ENCODE data around the gene GLCCI1.

Gene GLCCI1

GRCh38 chr7:8112685-8113084, 144.1 kb downstream of the GLCCI1 start:
- Histone ChIP-seq H3K4me3 (ENCODE audit: low read length, poor library complexity, severe bottlenecking) (no peak overlapping the region), H2AFZ (ENCODE audit: low read length) (no peak overlapping the region), H3F3A (ENCODE audit: low read depth) (peaks cover 10% of the 10 kb centered on the region), H3K36me3 (ENCODE audit: insufficient read depth, low read length) (no peaks in the 10 kb centered on the region), H3K27me3 (ENCODE audit: insufficient read depth, low read length, poor library complexity, severe bottlenecking) (no peaks in the 10 kb centered on the region), H3K4me2 (ENCODE audit: low read depth, low read length, poor library complexity, severe bottlenecking) (no peak overlapping the region), H4K20me1 (ENCODE audit: insufficient read depth, low read length, poor library complexity, severe bottlenecking) (no peaks in the 10 kb centered on the region), H3K9ac (ENCODE audit: low read depth, low read length, poor library complexity, severe bottlenecking) (no peak overlapping the region), H3K9me3 (ENCODE audit: insufficient read depth, low read depth, low read length) (peaks cover 5% of the 10 kb centered on the region; the same call in 1 of the 2 replicates), H3K79me2 (ENCODE audit: insufficient read depth, low read length) (no peaks in the 10 kb centered on the region), H3K4me1 (ENCODE audit: insufficient read depth, low read length, poor library complexity, severe bottlenecking) (peaks cover 41% of the 10 kb centered on the region), H3K9me2 (replicated peaks; ENCODE audit: low read depth, low read length) (no peaks in the 10 kb centered on the region)
- TF ChIP-seq CTCF (conservative IDR thresholded peaks at IDR 0.05; ENCODE audit: low read length) (no peak), EZH2phosphoT487 (IDR thresholded peaks at IDR 0.05; ENCODE audit: borderline replicate concordance) (no peak)

- Histone ChIP-seq H3K27me3 (ENCODE audit: insufficient read depth, low read length, poor library complexity, severe bottlenecking) (no peaks in the 10 kb centered on the region), H3K36me3 (ENCODE audit: insufficient read depth, low read length) (no peaks in the 10 kb centered on the region), H3K9ac (ENCODE audit: low read depth, low read length, poor library complexity, severe bottlenecking) (no peak overlapping the region), H3K9me2 (replicated peaks; ENCODE audit: low read depth, low read length) (no peaks in the 10 kb centered on the region), H3F3A (ENCODE audit: low read depth) (peaks cover 10% of the 10 kb centered on the region), H2AFZ (ENCODE audit: low read length) (no peak overlapping the region), H3K4me1 (ENCODE audit: insufficient read depth, low read length, poor library complexity, severe bottlenecking) (peaks cover 46% of the 10 kb centered on the region), H3K9me3 (ENCODE audit: insufficient read depth, low read depth, low read length) (peaks cover 5% of the 10 kb centered on the region; the same call in 1 of the 2 replicates), H3K4me2 (ENCODE audit: low read depth, low read length, poor library complexity, severe bottlenecking) (no peak overlapping the region), H3K79me2 (ENCODE audit: insufficient read depth, low read length) (no peaks in the 10 kb centered on the region), H4K20me1 (ENCODE audit: insufficient read depth, low read length, poor library complexity, severe bottlenecking) (no peaks in the 10 kb centered on the region), H3K4me3 (ENCODE audit: low read length, poor library complexity, severe bottlenecking) (no peak overlapping the region)
- TF ChIP-seq EZH2phosphoT487 (IDR thresholded peaks at IDR 0.05; ENCODE audit: borderline replicate concordance) (no peak), CTCF (conservative IDR thresholded peaks at IDR 0.05; ENCODE audit: low read length) (no peak)
Observed at GRCh38 chr7:8113184-8113583, 144.6 kb downstream of the GLCCI1 start.

GRCh38 chr7:8114175-8114574, 145.6 kb downstream of the GLCCI1 start:
- Histone ChIP-seq H4K20me1 (ENCODE audit: insufficient read depth, low read length, poor library complexity, severe bottlenecking) (no peaks in the 10 kb centered on the region), H3K4me2 (ENCODE audit: low read depth, low read length, poor library complexity, severe bottlenecking) (peak overlapping the region; percentile 67), H3K9me3 (ENCODE audit: insufficient read depth, low read depth, low read length) (peaks cover 5% of the 10 kb centered on the region; the same call in 1 of the 2 replicates), H3K79me2 (ENCODE audit: insufficient read depth, low read length) (no peaks in the 10 kb centered on the region), H3K9ac (ENCODE audit: low read depth, low read length, poor library complexity, severe bottlenecking) (no peak overlapping the region), H3K27me3 (ENCODE audit: insufficient read depth, low read length, poor library complexity, severe bottlenecking) (no peaks in the 10 kb centered on the region), H3K4me1 (ENCODE audit: insufficient read depth, low read length, poor library complexity, severe bottlenecking) (peaks cover 56% of the 10 kb centered on the region), H3K36me3 (ENCODE audit: insufficient read depth, low read length) (no peaks in the 10 kb centered on the region), H3K9me2 (replicated peaks; ENCODE audit: low read depth, low read length) (no peaks in the 10 kb centered on the region), H2AFZ (ENCODE audit: low read length) (no peak overlapping the region), H3F3A (ENCODE audit: low read depth) (peaks cover 10% of the 10 kb centered on the region), H3K4me3 (ENCODE audit: low read length, poor library complexity, severe bottlenecking) (peak overlapping the region; percentile 36)
- TF ChIP-seq EZH2phosphoT487 (IDR thresholded peaks at IDR 0.05; ENCODE audit: borderline replicate concordance), result no peak
- TF ChIP-seq CTCF (conservative IDR thresholded peaks at IDR 0.05; ENCODE audit: low read length), result no peak
